Activated gamma-delta T cell treated with anti-CD3 and anti-CD28 coated beads, Interleukin-2, amount 50 U/mL, for 16 hours (primary cell): Measurements from ENCODE around the gene SPSB4.

Experiments used
- DNase-seq: peaks from one replicate; pipeline ENCODE4 v3.0.0-alpha.2; 2020; ENCODE audit warnings: low read depth

SPSB4 gene

GRCh38 chr3:141055136-141055535 is 4.0 kb downstream of the SPSB4 start:
- DNase-seq: no peak

- no peak for DNase-seq
These were observed 4.6 kb downstream of the SPSB4 start for GRCh38 chr3:141055536-141056445.

- DNase-seq: no peak
These were observed 5.6 kb downstream of the SPSB4 start for GRCh38 chr3:141056751-141057171.

- no peak for DNase-seq
These were observed 6.3 kb downstream of the SPSB4 start for GRCh38 chr3:141057436-141057835.

GRCh38 chr3:141057946-141058800 is 7.0 kb downstream of the SPSB4 start:
- DNase-seq: no peak

- DNase-seq: no peak
These were observed 7.8 kb downstream of the SPSB4 start for GRCh38 chr3:141058996-141059395.

- no peak for DNase-seq
These were observed 8.7 kb downstream of the SPSB4 start for GRCh38 chr3:141059816-141060215.

GRCh38 chr3:141060327-141060726 is 9.2 kb downstream of the SPSB4 start:
- DNase-seq: no peak

- no peak for DNase-seq
These were observed 12.7 kb downstream of the SPSB4 start for GRCh38 chr3:141063831-141064230.

- DNase-seq: no peak
These were observed 13.2 kb downstream of the SPSB4 start for GRCh38 chr3:141064255-141064926.

GRCh38 chr3:141065258-141065657 is 14.1 kb downstream of the SPSB4 start:
- DNase-seq: no peak

GRCh38 chr3:141065841-141066805 is 15.0 kb downstream of the SPSB4 start:
- DNase-seq: no peak

- no peak for DNase-seq
These were observed 16.2 kb downstream of the SPSB4 start for GRCh38 chr3:141067206-141067974.

GRCh38 chr3:141070229-141070628 is 19.1 kb downstream of the SPSB4 start:
- DNase-seq: no peak

GRCh38 chr3:141070727-141071357 is 19.7 kb downstream of the SPSB4 start:
- DNase-seq: no peak

- DNase-seq: no peak
These were observed 20.6 kb downstream of the SPSB4 start for GRCh38 chr3:141071681-141072260.

- DNase-seq: no peak
These were observed 21.8 kb downstream of the SPSB4 start for GRCh38 chr3:141072950-141073349.

GRCh38 chr3:141073580-141073979 is 22.4 kb downstream of the SPSB4 start:
- DNase-seq: no peak

- DNase-seq: no peak
These were observed 23.4 kb downstream of the SPSB4 start for GRCh38 chr3:141074529-141074928.
